ENCODE measurements around the gene PDZK1IP1. TPM values are rescaled to one million over a fixed set of nuclear protein-coding genes. Genes with fewer than 3 reads are reported as not detected.

The PDZK1IP1 gene, protein sequence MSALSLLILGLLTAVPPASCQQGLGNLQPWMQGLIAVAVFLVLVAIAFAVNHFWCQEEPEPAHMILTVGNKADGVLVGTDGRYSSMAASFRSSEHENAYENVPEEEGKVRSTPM
- total RNA-seq, result 0.26 TPM in 1 of 2 replicates, not detected in the other

GRCh38 chr1:47189844-47190508, at the start of gene PDZK1IP1:
Gene PDZK1IP1 (minus strand): TSS chr1:47190036. CDS start chr1:47189932, 104 bp downstream.

GRCh38 chr1:47232187-47232874, 42.5 kb upstream of the PDZK1IP1 start, which contains the start of gene TAL1:
Gene TAL1 (minus strand): TSS chr1:47232225. CDS start chr1:47225888, 6,337 bp downstream.

GRCh38 chr1:47137198-47137597, 52.6 kb downstream of the PDZK1IP1 start, which contains the start of gene CYP4A22:
Gene CYP4A22 (plus strand): TSS chr1:47137441. CDS start chr1:47137486, 45 bp downstream.

Other genes with a start within 250 kb of the PDZK1IP1 start
- not detected in 2 replicates for gene CYP4A11, start 248.6 kb downstream of the PDZK1IP1 start, total RNA-seq
- 0.60 and 0.87 TPM in 2 replicates for gene CYP4X1, start 166.4 kb downstream of the PDZK1IP1 start, total RNA-seq
- not detected in 2 replicates for gene CYP4Z1, start 122.8 kb downstream of the PDZK1IP1 start, total RNA-seq
- gene CYP4A22, start 52.6 kb downstream of the PDZK1IP1 start, total RNA-seq, result not detected in 2 replicates
- 72.0 and 121 TPM in 2 replicates for gene TAL1, start 42.2 kb upstream of the PDZK1IP1 start, total RNA-seq
- gene STIL, start 124.1 kb upstream of the PDZK1IP1 start, total RNA-seq, result 3.5 and 3.7 TPM in 2 replicates
- gene CMPK1, start 143.8 kb upstream of the PDZK1IP1 start, total RNA-seq, result 87.2 and 110 TPM in 2 replicates
- under 0.01 TPM in 1 of 2 replicates, not detected in the other for gene FOXE3, start 226.2 kb upstream of the PDZK1IP1 start, total RNA-seq
- gene FOXD2, start 248.0 kb upstream of the PDZK1IP1 start, total RNA-seq, result 0.11 and 0.26 TPM in 2 replicates